GM23338 (cell line): Measurements from ENCODE around the gene LINC00632. TPM values are rescaled to one million over a fixed set of nuclear protein-coding genes. Genes with fewer than 3 reads are reported as not detected.

ENCODE experiments used
- ATAC-seq: fragments of 200-7000 bp; cut with Tn5 transposase; 3 replicates; pipeline ENCODE4 v1.9.1; 2020
- DNase-seq: peaks from one replicate; pipeline ENCODE4 v3.0.0-alpha.2; 2015; ENCODE audit warnings: low spot score
- H2AFZ ChIP-seq: fragments of 200-600 bp; sonication (generic); 2 replicates; pipeline ENCODE4 v1.8.0; 2016; ENCODE audit warnings: antibody characterized with exemption, mild to moderate bottlenecking, moderate library complexity
- H3F3A ChIP-seq: fragments of 200-600 bp; sonication (generic); replicated peaks from 2 replicates; pipeline ENCODE4 v1.8.0; 2017; ENCODE audit warnings: antibody characterized with exemption, mixed run types, low read depth
- H3K27ac ChIP-seq: fragments of 200-600 bp; sonication (generic); 2 replicates; pipeline ENCODE4 v1.6.1; 2016; ENCODE audit warnings: low read depth
- H3K27me3 ChIP-seq: fragments of 200-600 bp; sonication (generic); 2 replicates; pipeline ENCODE4 v1.8.0; 2016; ENCODE audit warnings: mild to moderate bottlenecking, mixed run types, moderate library complexity; ENCODE audit not compliant: insufficient read depth
- H3K36me3 ChIP-seq: fragments of 200-600 bp; sonication (generic); 2 replicates; pipeline ENCODE4 v1.8.0; 2016; ENCODE audit warnings: mild to moderate bottlenecking; ENCODE audit not compliant: insufficient read depth
- H3K4me1 ChIP-seq: fragments of 200-600 bp; sonication (generic); 2 replicates; pipeline ENCODE4 v1.8.0; 2016; ENCODE audit warnings: mild to moderate bottlenecking, moderate library complexity; ENCODE audit not compliant: insufficient read depth
- H3K4me2 ChIP-seq: fragments of 200-600 bp; sonication (generic); 2 replicates; pipeline ENCODE4 v1.7.1; 2017; ENCODE audit warnings: mixed run types
- H3K4me3 ChIP-seq: fragments of 200-600 bp; sonication (generic); 2 replicates; pipeline ENCODE4 v1.6.1; 2016; ENCODE audit warnings: mixed run types
- H3K79me2 ChIP-seq: fragments of 200-600 bp; sonication (generic); replicated peaks from 2 replicates; pipeline ENCODE4 v1.8.0; 2017; ENCODE audit warnings: mild to moderate bottlenecking; ENCODE audit not compliant: insufficient read depth
- H3K9me2 ChIP-seq: fragments of 200-600 bp; sonication (generic); 2 replicates; pipeline ENCODE4 v1.8.0; 2017; ENCODE audit not compliant: insufficient read depth
- H4K20me1 ChIP-seq: fragments of 200-600 bp; sonication (generic); replicated peaks from 2 replicates; pipeline ENCODE4 v1.8.0; 2017; ENCODE audit warnings: mild to moderate bottlenecking; ENCODE audit not compliant: insufficient read depth
- H3K27ac Mint-ChIP-seq: 2 replicates; pipeline ENCODE4 v1.8.0; 2020; ENCODE audit warnings: inconsistent platforms, mild to moderate bottlenecking, moderate library complexity, mixed read lengths
- H3K27me3 Mint-ChIP-seq: 3 replicates; pipeline ENCODE4 v1.8.0; 2022; ENCODE audit warnings: low read depth, mild to moderate bottlenecking, moderate library complexity, mixed read lengths, inconsistent platforms; ENCODE audit not compliant: insufficient read depth, poor library complexity
- H3K36me3 Mint-ChIP-seq: 3 replicates; pipeline ENCODE4 v1.8.0; 2021; ENCODE audit warnings: low read depth, mild to moderate bottlenecking, inconsistent platforms, moderate library complexity, mixed read lengths
- H3K4me1 Mint-ChIP-seq: 3 replicates; pipeline ENCODE4 v1.8.0; 2020; ENCODE audit warnings: mild to moderate bottlenecking, inconsistent platforms, mixed read lengths
- H3K4me3 Mint-ChIP-seq: 3 replicates; pipeline ENCODE4 v1.8.0; 2021; ENCODE audit warnings: moderate library complexity, mild to moderate bottlenecking, inconsistent platforms, mixed read lengths
- H3K9me3 Mint-ChIP-seq: 3 replicates; pipeline ENCODE4 v1.8.0; 2020; ENCODE audit warnings: moderate library complexity, mild to moderate bottlenecking, inconsistent platforms, mixed read lengths
- CTCF ChIP-seq, 2 experiments: fragments of 200-600 bp in 1 of 2; sonication (generic) in 1 of 2; conservative IDR thresholded peaks; 2 replicates each; pipeline versions ENCODE4 v1.5.1 to v1.6.1; 2016 to 2017; ENCODE audit warnings: antibody characterized with exemption in 2 of 2, low read depth in 2 of 2, mild to moderate bottlenecking in 2 of 2, moderate library complexity in 1 of 2
- EZH2phosphoT487 ChIP-seq: fragments of 200-600 bp; sonication (generic); IDR thresholded peaks from one replicate; pipeline ENCODE4 v1.8.1; 2018; ENCODE audit warnings: antibody characterized with exemption; ENCODE audit not compliant: unreplicated experiment
- NANOG ChIP-seq: IDR thresholded peaks from 2 replicates; pipeline ENCODE4 v1.6.1; 2016; ENCODE audit warnings: antibody characterized with exemption, borderline replicate concordance
- POLR2AphosphoS5 ChIP-seq: IDR thresholded peaks from 2 replicates; pipeline ENCODE4 v1.6.1; 2016; ENCODE audit warnings: antibody characterized with exemption, low read depth
- REST ChIP-seq: IDR thresholded peaks from one replicate; pipeline ENCODE4 v1.6.1; 2018; ENCODE audit warnings: antibody characterized with exemption; ENCODE audit not compliant: unreplicated experiment
- long read RNA-seq: library from polyadenylated mRNA; unstranded; transcript quantifications from one replicate; pipeline ENCODE4 v2.0.0, GENCODE V29; 2020; ENCODE audit not compliant: unreplicated experiment
- polyA plus RNA-seq: library from polyadenylated mRNA; unstranded; fragments of >200 nt; fragmentation: Nextera tagmentation; extraction: Ambion mirVana; gene quantifications from 2 replicates; pipeline ENCODE4 v1.2.1, GENCODE V29; 2016
- total RNA-seq: library from RNA; depleted of rRNA; stranded (reverse); fragments of >200 nt; shearing (Covaris generic); gene quantifications from 2 replicates; pipeline ENCODE4 v1.2.3, GENCODE V29; 2014; rRNA removed

LINC00632 gene
- total RNA-seq (10.9 and 23.5 TPM in 2 replicates), polyA plus RNA-seq (23.6 and 25.2 TPM in 2 replicates)
- long read RNA-seq, partial matches to known transcripts, result 0 of 1 reads
- long read RNA-seq, other reads (novel, unspliced or antisense), result 0 of 1 reads

GRCh38 chrX:140709421-140709846, at the start of gene LINC00632:
TSS of gene LINC00632 (plus strand) at chrX:140709759.
- H3K4me2 ChIP-seq, result peak within 1 kb of the TSS; percentile 33; the same call in 1 of the 2 replicates
- Mint-ChIP-seq H3K27me3 (peaks cover 5% of the 10 kb centered on the region), H3K9me3 (no peaks in the 10 kb centered on the region), H3K27ac (peak within 1 kb of the TSS; percentile 27), H3K4me3 (peak within 1 kb of the TSS; percentile 61), H3K36me3 (no peaks in the 10 kb centered on the region), H3K4me1 (peaks cover 15% of the 10 kb centered on the region; the same call in 2 of the 3 replicates)
- H2AFZ ChIP-seq, result no peak within 1 kb of the TSS
- no peak within 1 kb of the TSS for H3K27ac ChIP-seq
- no peaks in the 10 kb centered on the region for H4K20me1 ChIP-seq
- H3K9me2 ChIP-seq, result no peaks in the 10 kb centered on the region
- DNase-seq (peak; percentile 53), ATAC-seq (peak; percentile 60)
- H3K36me3 ChIP-seq, result no peaks in the 10 kb centered on the region
- H3F3A ChIP-seq, result no peaks in the 10 kb centered on the region
- H3K27me3 ChIP-seq, result no peaks in the 10 kb centered on the region
- peaks cover 8% of the 10 kb centered on the region; the same call in 1 of the 2 replicates for H3K4me1 ChIP-seq
- peak within 1 kb of the TSS; percentile 29; the same call in 1 of the 2 replicates for H3K4me3 ChIP-seq
- TF ChIP-seq POLR2AphosphoS5, result peak; percentile 44; the same call in 1 of the 2 replicates
- TF ChIP-seq EZH2phosphoT487, result no peak
- H3K79me2 ChIP-seq, result no peaks in the 10 kb centered on the region

GRCh38 chrX:140661643-140662042, 47.9 kb upstream of the LINC00632 start:
- Mint-ChIP-seq H3K4me1 (peaks cover 30% of the 10 kb centered on the region), H3K27me3 (no peaks in the 10 kb centered on the region), H3K4me3 (no peak overlapping the region), H3K27ac (no peak overlapping the region), H3K36me3 (no peaks in the 10 kb centered on the region), H3K9me3 (no peaks in the 10 kb centered on the region)
- H3K4me1 ChIP-seq, result peaks cover 34% of the 10 kb centered on the region
- no peaks in the 10 kb centered on the region; the same call in 1 of the 2 replicates for H3F3A ChIP-seq
- no peak overlapping the region for H3K4me2 ChIP-seq
- H2AFZ ChIP-seq, result no peak overlapping the region
- DNase-seq (no peak), ATAC-seq (no peak)
- no peaks in the 10 kb centered on the region for H3K79me2 ChIP-seq
- H3K27ac ChIP-seq, result no peak overlapping the region
- no peaks in the 10 kb centered on the region for H3K27me3 ChIP-seq
- no peaks in the 10 kb centered on the region for H4K20me1 ChIP-seq
- TF ChIP-seq NANOG, result no peak
- no peak for TF ChIP-seq REST
- TF ChIP-seq CTCF (conservative IDR thresholded peaks at IDR 0.05; ENCODE audit: low read depth in 2 of 2), result peak; percentile 54 to 62
- no peak overlapping the region for H3K4me3 ChIP-seq
- H3K36me3 ChIP-seq, result no peaks in the 10 kb centered on the region
- H3K9me2 ChIP-seq, result no peaks in the 10 kb centered on the region
